GM19238 (cell line): Measurements from ENCODE around the gene SRSF5.
A peak's percentile ranks its signal among the peaks of the same experiment; 100 is the strongest.
"Not testable (repeated sequence)": the region's sequence is repeated elsewhere in the genome, so short reads cannot be mapped to it uniquely, and the experiment has no call there.

Experiments used
- DNase-seq: peaks from one replicate; pipeline ENCODE4 v3.0.0; 2011; ENCODE audit warnings: low spot score; ENCODE audit not compliant: insufficient read length

The SRSF5 gene

GRCh38 chr14:69807192-69807591 is 40.2 kb downstream of the SRSF5 start:
- DNase-seq, result no peak

GRCh38 chr14:69808919-69809808 is 42.2 kb downstream of the SRSF5 start:
- no peak for DNase-seq

GRCh38 chr14:69811227-69811867 is 44.4 kb downstream of the SRSF5 start:
- no peak for DNase-seq

- DNase-seq, result no peak
These were observed 44.9 kb downstream of the SRSF5 start for GRCh38 chr14:69811868-69812252.

GRCh38 chr14:69812711-69813110 is 45.8 kb downstream of the SRSF5 start:
- DNase-seq, result no peak

GRCh38 chr14:69813346-69813745 is 46.4 kb downstream of the SRSF5 start:
- DNase-seq, result not testable (repeated sequence)

- DNase-seq, result no peak
These were observed 47.5 kb downstream of the SRSF5 start for GRCh38 chr14:69814397-69814796.

- no peak for DNase-seq
These were observed 48.6 kb downstream of the SRSF5 start for GRCh38 chr14:69815556-69815955.

- no peak for DNase-seq
These were observed 49.3 kb downstream of the SRSF5 start for GRCh38 chr14:69816216-69816615.

- peak; percentile 45 for DNase-seq
These were observed 51.8 kb downstream of the SRSF5 start for GRCh38 chr14:69818758-69819191.

- no peak for DNase-seq
These were observed 52.7 kb downstream of the SRSF5 start for GRCh38 chr14:69819607-69820006.

GRCh38 chr14:69820991-69821390 is 54.0 kb downstream of the SRSF5 start:
- DNase-seq, result no peak
